Tibial nerve (tissue), 3 donors: ENCODE results near the gene RPL36AL.
"Not testable (repeated sequence)": the region's sequence is repeated elsewhere in the genome, so short reads cannot be mapped to it uniquely, and the experiment has no call there.

Experiments
- CTCF ChIP-seq, 5 experiments: fragments of 200-600 bp in 3 of 5; fragments of 450-650 bp in 2 of 5; sonication (generic) in 3 of 5; IDR thresholded peaks; one replicate each; pipeline ENCODE4 v1.5.1; 2016 to 2019; ENCODE audit warnings: antibody characterized with exemption in 5 of 5, mild to moderate bottlenecking in 3 of 5, moderate library complexity in 2 of 5
- POLR2A ChIP-seq, 2 donors: fragments of 450-650 bp; IDR thresholded peaks; one replicate each; pipeline ENCODE4 v1.6.1; 2017; ENCODE audit warnings: antibody characterized with exemption in 2 of 2, mild to moderate bottlenecking in 2 of 2, moderate library complexity in 2 of 2

- not testable (repeated sequence) for TF ChIP-seq POLR2A, CTCF (IDR thresholded peaks at IDR 0.05)
Measured at GRCh38 chr14:49584981-49585640, 35.3 kb downstream of the RPL36AL start.
